RWPE2 (cell line): Measurements from ENCODE around the gene CALB2.

Source experiments
- ATAC-seq: fragments of 200-7000 bp; cut with Tn5 transposase; 3 replicates; pipeline ENCODE4 v1.9.1; 2021; ENCODE audit warnings: low read depth
- DNase-seq: peaks from one replicate; pipeline ENCODE4 v3.0.0-alpha.2; 2020; ENCODE audit warnings: low spot score
- H3K27ac ChIP-seq: fragments of 450-650 bp; 2 replicates; pipeline ENCODE4 v1.5.1; 2017; ENCODE audit warnings: mild to moderate bottlenecking; ENCODE audit not compliant: poor library complexity, severe bottlenecking
- H3K27me3 ChIP-seq: fragments of 250-450 bp; sonication (Bioruptor Pico); 2 replicates; pipeline ENCODE4 v1.5.1; 2021; ENCODE audit warnings: mild to moderate bottlenecking, moderate library complexity; ENCODE audit not compliant: insufficient read depth, poor library complexity, severe bottlenecking
- H3K36me3 ChIP-seq: fragments of 250-450 bp; sonication (Bioruptor Pico); 2 replicates; pipeline ENCODE4 v1.5.1; 2020; ENCODE audit warnings: low read depth, mild to moderate bottlenecking, moderate library complexity
- H3K4me1 ChIP-seq: fragments of 250-450 bp; sonication (Bioruptor Pico); 2 replicates; pipeline ENCODE4 v1.5.1; 2021; ENCODE audit warnings: mild to moderate bottlenecking, moderate library complexity; ENCODE audit not compliant: insufficient read depth, poor library complexity, severe bottlenecking
- H3K4me3 ChIP-seq: fragments of 250-450 bp; sonication (Bioruptor Pico); 2 replicates; pipeline ENCODE4 v1.5.1; 2021; ENCODE audit warnings: mild to moderate bottlenecking, moderate library complexity; ENCODE audit not compliant: severe bottlenecking
- H3K9me3 ChIP-seq: fragments of 250-450 bp; sonication (Bioruptor Pico); 2 replicates; pipeline ENCODE4 v1.5.1; 2021; ENCODE audit warnings: mild to moderate bottlenecking, moderate library complexity; ENCODE audit not compliant: severe bottlenecking
- TF ChIP-seq, protein P1 (sequence below): fragments of 450-650 bp; IDR thresholded peaks from one replicate; pipeline ENCODE4 v1.5.1; 2017; ENCODE audit warnings: mild to moderate bottlenecking, moderate library complexity; ENCODE audit not compliant: poor library complexity, severe bottlenecking

The CALB2 gene

DNA sequence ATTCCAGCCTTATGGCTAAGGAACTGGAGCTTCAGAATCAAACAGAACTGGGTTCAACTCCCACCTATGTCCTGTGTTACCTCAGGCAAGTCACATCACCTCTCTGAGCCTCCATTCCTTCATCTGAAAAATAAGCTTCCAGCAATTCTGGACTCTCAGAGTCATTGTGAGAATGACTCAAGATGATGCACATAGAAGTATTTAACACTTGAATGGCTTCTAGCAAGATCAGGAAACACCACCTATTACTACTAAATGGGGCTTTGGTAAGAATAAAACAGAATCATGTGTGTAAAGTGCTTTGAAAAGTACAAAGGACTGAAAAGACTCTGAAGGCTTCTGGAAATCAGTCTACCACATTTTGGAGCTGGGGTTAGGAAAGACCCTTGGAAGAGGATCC, 30.8 kb upstream of the CALB2 start:
- Histone ChIP-seq H3K27me3 (no peaks in the 10 kb centered on the region), H3K27ac (no peak overlapping the region), H3K4me1 (no peaks in the 10 kb centered on the region), H3K36me3 (no peaks in the 10 kb centered on the region), H3K9me3 (peaks cover 2% of the 10 kb centered on the region), H3K4me3 (no peak overlapping the region)
- TF ChIP-seq, protein P1, sequence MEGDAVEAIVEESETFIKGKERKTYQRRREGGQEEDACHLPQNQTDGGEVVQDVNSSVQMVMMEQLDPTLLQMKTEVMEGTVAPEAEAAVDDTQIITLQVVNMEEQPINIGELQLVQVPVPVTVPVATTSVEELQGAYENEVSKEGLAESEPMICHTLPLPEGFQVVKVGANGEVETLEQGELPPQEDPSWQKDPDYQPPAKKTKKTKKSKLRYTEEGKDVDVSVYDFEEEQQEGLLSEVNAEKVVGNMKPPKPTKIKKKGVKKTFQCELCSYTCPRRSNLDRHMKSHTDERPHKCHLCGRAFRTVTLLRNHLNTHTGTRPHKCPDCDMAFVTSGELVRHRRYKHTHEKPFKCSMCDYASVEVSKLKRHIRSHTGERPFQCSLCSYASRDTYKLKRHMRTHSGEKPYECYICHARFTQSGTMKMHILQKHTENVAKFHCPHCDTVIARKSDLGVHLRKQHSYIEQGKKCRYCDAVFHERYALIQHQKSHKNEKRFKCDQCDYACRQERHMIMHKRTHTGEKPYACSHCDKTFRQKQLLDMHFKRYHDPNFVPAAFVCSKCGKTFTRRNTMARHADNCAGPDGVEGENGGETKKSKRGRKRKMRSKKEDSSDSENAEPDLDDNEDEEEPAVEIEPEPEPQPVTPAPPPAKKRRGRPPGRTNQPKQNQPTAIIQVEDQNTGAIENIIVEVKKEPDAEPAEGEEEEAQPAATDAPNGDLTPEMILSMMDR: no peak
- no peak for DNase-seq
- no peak for ATAC-seq

DNA sequence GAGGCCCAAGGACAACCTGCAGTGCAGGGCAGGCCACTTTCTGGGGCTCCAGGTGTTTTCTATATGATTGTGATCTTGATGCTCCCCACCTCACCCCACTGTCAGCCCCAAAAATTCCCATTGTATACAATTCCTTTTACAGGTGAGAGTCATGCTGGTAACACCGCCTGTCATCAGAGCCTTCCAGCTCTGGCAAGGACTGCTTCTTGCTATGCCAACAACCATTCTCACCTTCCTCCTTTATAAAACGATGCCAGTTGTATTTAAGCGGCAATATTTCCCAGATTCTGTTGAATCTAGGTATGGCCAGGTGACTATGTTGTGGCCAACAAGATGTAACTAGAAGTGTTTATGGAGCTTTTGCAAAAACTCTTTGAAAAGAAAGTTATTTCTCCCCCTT, 30.4 kb upstream of the CALB2 start:
- no peaks in the 10 kb centered on the region for H3K36me3 ChIP-seq
- H3K27ac ChIP-seq: no peak overlapping the region
- no peaks in the 10 kb centered on the region for H3K27me3 ChIP-seq
- H3K4me1 ChIP-seq: no peaks in the 10 kb centered on the region
- TF ChIP-seq, protein P1: no peak
- no peak for ATAC-seq
- H3K4me3 ChIP-seq: no peak overlapping the region
- DNase-seq: no peak
- H3K9me3 ChIP-seq: peaks cover 2% of the 10 kb centered on the region

DNA sequence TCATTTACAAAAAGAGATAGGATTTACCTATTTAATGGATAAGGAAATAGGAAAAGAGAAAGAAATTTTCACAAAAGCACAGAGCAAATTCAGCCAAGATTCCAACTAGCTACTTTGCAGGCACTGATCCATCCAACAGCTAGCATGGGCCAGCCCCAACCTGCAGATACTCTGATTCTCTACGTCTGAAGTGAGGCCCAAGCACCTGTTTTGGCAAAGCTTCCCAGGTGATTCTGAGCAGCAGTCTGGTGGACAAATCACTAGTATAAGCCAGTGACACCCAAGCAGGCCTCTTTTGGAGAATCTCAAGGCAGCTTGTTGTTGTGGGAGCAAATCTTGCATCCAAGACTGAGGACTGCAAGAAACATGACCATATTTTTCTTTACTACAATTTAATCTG, 20.9 kb upstream of the CALB2 start:
- TF ChIP-seq, protein P1: no peak
- H3K27ac ChIP-seq: peak overlapping the region; percentile 69
- H3K36me3 ChIP-seq: no peaks in the 10 kb centered on the region
- H3K4me1 ChIP-seq: peaks cover 26% of the 10 kb centered on the region
- H3K27me3 ChIP-seq: no peaks in the 10 kb centered on the region
- ATAC-seq: peak; percentile 52
- no peaks in the 10 kb centered on the region for H3K9me3 ChIP-seq
- DNase-seq: no peak
- H3K4me3 ChIP-seq: no peak overlapping the region

DNA sequence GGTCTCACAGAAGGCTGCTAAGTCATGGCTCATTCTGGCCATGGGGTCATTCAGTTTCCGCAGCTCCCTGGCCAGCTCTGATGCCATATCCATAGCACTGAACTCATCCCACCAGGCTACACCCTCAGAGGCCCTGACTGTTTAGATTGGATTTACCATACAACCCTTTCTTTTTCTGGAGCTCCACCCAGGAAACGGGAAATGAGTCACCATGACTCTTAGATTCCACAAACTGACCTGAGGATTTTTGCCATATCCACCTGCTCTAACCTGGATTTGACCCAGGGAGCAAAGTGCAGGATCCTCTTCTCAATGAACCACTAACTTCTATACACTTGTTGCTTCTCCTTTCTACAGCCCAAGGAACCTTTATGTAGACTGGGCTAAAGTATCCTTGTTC, 20.3 kb upstream of the CALB2 start:
- Histone ChIP-seq H3K9me3 (no peaks in the 10 kb centered on the region), H3K36me3 (no peaks in the 10 kb centered on the region), H3K27ac (peak overlapping the region; percentile 69), H3K4me3 (no peak overlapping the region), H3K4me1 (peaks cover 26% of the 10 kb centered on the region), H3K27me3 (no peaks in the 10 kb centered on the region)
- ATAC-seq (peak; percentile 96), DNase-seq (no peak)
- TF ChIP-seq, protein P1: no peak

DNA sequence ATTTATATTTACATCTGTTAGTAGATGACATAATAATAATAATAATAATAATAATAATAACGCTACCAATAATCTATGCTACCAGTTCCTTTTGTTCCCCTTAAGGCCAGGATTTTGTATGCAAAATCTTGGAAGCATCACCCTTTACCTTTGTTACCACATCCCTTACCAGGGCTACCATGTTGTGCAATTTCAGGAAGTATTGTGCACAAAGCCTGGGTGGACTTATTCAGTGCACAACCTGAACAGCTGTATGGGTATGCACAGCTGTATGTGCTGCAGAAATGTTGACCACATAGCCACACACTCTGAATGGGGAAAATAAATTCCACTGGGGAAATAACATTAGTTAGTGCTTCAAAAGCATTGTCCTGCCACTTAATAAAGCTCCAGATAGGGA, 19.9 kb upstream of the CALB2 start:
- TF ChIP-seq, protein P1: no peak
- Histone ChIP-seq H3K36me3 (no peaks in the 10 kb centered on the region), H3K4me1 (peaks cover 26% of the 10 kb centered on the region), H3K27ac (peak overlapping the region; percentile 69), H3K9me3 (no peaks in the 10 kb centered on the region), H3K4me3 (no peak overlapping the region), H3K27me3 (no peaks in the 10 kb centered on the region)
- no peak for DNase-seq
- ATAC-seq: no peak
